ENCODE results near the gene PLCXD3. TPM values are rescaled to one million over a fixed set of nuclear protein-coding genes. Genes with fewer than 3 reads are reported as not detected.

Gene PLCXD3
- total and polyA plus RNA-seq, 9 of the 15 experiments (the other 6 are each of a cell fraction or from before 2014, with no cell fraction given), result not detected

GRCh38 chr5:41356786-41357185, 153.6 kb downstream of the PLCXD3 start:
- Histone ChIP-seq H3K9ac (ENCODE audit: insufficient read depth in 1 of 2, low read depth in 2 of 2, low read length in 2 of 2) (no peak overlapping the region), H3K27ac (ENCODE audit: extremely low read depth, low read depth, low read length) (no peak overlapping the region), H3K27me3 (ENCODE audit: control insufficient read depth in 2 of 2, insufficient read depth in 2 of 2, low read length in 2 of 2) (no peaks in the 10 kb centered on the region), H4K20me1 (replicated peaks; ENCODE audit: control insufficient read depth, insufficient read depth, low read length) (no peaks in the 10 kb centered on the region), H3K4me3 (no peak overlapping the region), H3K9me1 (ENCODE audit: control insufficient read depth, insufficient read depth, low read length) (no peaks in the 10 kb centered on the region), H2AFZ (ENCODE audit: low read depth, low read length) (no peak overlapping the region), H3K79me2 (ENCODE audit: control insufficient read depth, insufficient read depth, low read length) (no peaks in the 10 kb centered on the region), H3K9me3 (replicated peaks; ENCODE audit: control insufficient read depth, insufficient read depth, low read depth, low read length) (no peaks in the 10 kb centered on the region), H3K4me2 (ENCODE audit: insufficient read depth, low read length) (no peak overlapping the region), H3K36me3 (ENCODE audit: control insufficient read depth, insufficient read depth, low read length) (no peaks in the 10 kb centered on the region), H3K4me1 (replicated peaks in 1 of 2; ENCODE audit: control insufficient read depth in 2 of 2, insufficient read depth in 2 of 2, low read length in 2 of 2) (no peaks in the 10 kb centered on the region)
- ATAC-seq (no peak), DNase-seq (ENCODE audit: extremely low read depth in 1 of 4, low spot score in 3 of 4) (no peak), FAIRE-seq (no peak)
- POLR2A ChIA-PET, result no interaction called here
- in situ Hi-C loops (cut with MboI) (no loop called here), intact Hi-C loops (cut with micrococcal nuclease) (no loop called here)
- TF ChIP-seq AFF1 (IDR thresholded peaks at IDR 0.05; ENCODE audit: low read depth in 1 of 2, partially characterized antibody in 2 of 2), result no peak
- no peak for TF ChIP-seq REST (IDR thresholded peaks at IDR 0.05; ENCODE audit: borderline replicate concordance)
- no peak for TF ChIP-seq REST (CRISPR knock-in tag; IDR thresholded peaks at IDR 0.05; ENCODE audit: low read depth)
- WGBS (ENCODE audit: insufficient coverage, low coverage, missing lambda C conversion rate), result 2% methylated on average over 2 of the region's 2 CpGs
- CTCF ChIA-PET (ENCODE audit: low intra/inter-chr PET ratio), result no interaction called here
- BruUV-seq (replicated peaks), result no TSS peak

Measured in K562 (cell line).